Caki2 (cell line): ENCODE measurements around the gene CDH9. TPM values are rescaled to one million over a fixed set of nuclear protein-coding genes. Genes with fewer than 3 reads are reported as not detected.
"Not testable (repeated sequence)": the region's sequence is repeated elsewhere in the genome, so short reads cannot be mapped to it uniquely, and the experiment has no call there.

Experiments
- DNase-seq: peaks from one replicate; pipeline ENCODE4 v3.0.0-alpha.2; 2015; ENCODE audit warnings: low read depth
- in situ Hi-C: cut with HindIII; loops from 2 replicates; pipeline ENCODE4 v1.10.0; 2016; ENCODE audit warnings: low sequenced_read_pairs, low pct_unique_long_range_greater_than_20kb, mixed read lengths
- total RNA-seq: library from RNA; depleted of rRNA; stranded (reverse); fragments of >200 nt; shearing (Covaris generic); gene quantifications from 2 replicates; pipeline ENCODE4 v1.2.3, GENCODE V29; 2014; ENCODE audit warnings: low replicate concordance

The CDH9 gene
- total RNA-seq, 1 experiment from 2014 or later = not detected

DNA sequence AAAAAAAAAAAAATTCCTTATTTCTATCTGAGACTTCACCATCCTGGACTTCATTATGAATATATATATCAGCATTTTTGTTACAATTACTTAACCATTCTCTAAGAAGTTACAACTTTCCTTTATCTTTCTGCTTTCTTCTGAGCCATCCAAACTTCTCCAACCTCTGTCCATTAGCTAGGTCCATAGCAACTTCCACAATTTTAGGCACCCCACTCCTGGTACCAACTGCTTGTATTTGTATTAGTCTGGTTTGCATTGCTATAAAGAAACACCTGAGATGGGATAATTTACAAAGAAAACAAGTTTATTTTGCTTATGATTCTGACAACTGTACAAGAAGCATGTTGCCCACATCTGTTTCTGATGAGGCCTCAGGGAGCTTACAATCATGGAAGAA lies 182.1 kb downstream of the CDH9 start:
- DNase-seq = no peak
- in situ Hi-C loops = no loop called here

- in situ Hi-C loops, DNase-seq: not testable (repeated sequence)
Observed at GRCh38 chr5:26852450-26852849, 185.9 kb downstream of the CDH9 start.

DNA sequence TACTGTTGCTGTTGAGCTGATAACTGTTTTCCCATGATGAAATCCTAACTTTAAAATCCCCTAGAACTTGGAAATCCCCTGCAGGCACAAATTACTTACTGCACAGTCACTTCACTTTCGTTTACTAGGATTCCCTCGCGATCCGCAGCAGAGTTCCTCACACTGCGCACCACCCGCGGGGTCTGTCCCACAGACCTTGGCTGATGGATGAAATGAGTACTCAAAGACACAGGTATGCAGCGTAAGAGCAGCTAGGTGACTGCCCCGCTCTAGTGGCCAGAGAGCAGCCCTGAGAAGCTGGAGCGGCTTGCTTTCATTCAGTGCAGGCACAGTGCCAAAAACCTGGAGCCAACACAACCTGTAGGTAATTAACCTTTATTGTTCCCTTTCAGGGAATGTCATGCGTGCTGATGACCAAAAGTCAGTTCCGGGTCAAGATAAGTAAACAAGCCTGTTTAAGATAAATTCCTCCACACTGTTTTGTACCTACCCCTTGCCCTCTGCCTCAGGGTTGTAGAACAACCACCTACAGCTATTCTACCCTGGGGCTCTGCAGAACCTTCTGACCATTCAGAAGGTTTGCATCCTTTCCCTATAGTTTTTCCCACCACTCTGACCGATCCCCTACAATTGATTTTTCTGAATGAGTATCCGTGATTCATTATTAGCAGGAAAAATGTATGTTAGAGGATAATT lies 191.2 kb downstream of the CDH9 start:
- DNase-seq = peak; percentile 36

GRCh38 chr5:26843677-26844076 lies 194.7 kb downstream of the CDH9 start:
- DNase-seq = no peak
- in situ Hi-C loops = no loop called here

More for the DNA sequence above, 191.2 kb downstream of the CDH9 start:
- in situ Hi-C loops = no loop called here

DNA sequence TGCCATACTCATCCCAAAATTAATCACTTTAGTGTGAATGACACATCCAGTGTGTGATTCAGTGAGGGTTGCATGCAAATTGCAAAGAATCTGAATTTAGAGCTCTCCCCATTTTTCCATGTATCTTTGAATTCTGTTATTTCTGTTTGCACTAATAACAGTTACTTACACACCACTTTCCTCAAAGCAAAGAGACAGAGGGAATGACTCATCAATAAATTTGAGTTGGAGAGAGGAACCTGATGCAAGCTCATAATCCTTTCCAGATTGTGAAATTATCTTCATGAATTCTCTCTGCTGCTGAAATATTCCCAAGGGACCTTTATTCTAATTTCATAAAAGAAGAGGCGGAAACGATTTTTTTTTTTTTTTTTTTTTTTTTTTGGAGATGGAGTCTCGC lies 204.8 kb downstream of the CDH9 start:
- no peak for DNase-seq
- in situ Hi-C loops = no loop called here
